Bronchial epithelial cell (primary cell): ENCODE results near the gene MACROD1. TPM values are rescaled to one million over a fixed set of nuclear protein-coding genes. Genes with fewer than 3 reads are reported as not detected.

Source experiments
- DNase-seq: peaks from one replicate; pipeline ENCODE4 v3.0.0-alpha.2; 2010; ENCODE audit warnings: low read depth
- FAIRE-seq: peaks from 2 replicates; lab custom pipeline; 2011; peaks lifted over from hg19 to GRCh38; lab: Jason Lieb, UNC
- H3K27me3 ChIP-seq: 2 replicates; pipeline ENCODE4 v1.5.1; 2011; ENCODE audit warnings: low read length; ENCODE audit not compliant: control insufficient read depth, insufficient read depth
- H3K36me3 ChIP-seq: 2 replicates; pipeline ENCODE4 v1.5.1; 2011; ENCODE audit warnings: low read length; ENCODE audit not compliant: control insufficient read depth, insufficient read depth
- H3K4me3 ChIP-seq: 2 replicates; pipeline ENCODE4 v1.5.1; 2011; ENCODE audit warnings: mild to moderate bottlenecking, low read depth, low read length, control low read depth
- total RNA-seq: library from RNA; depleted of rRNA; stranded (reverse); fragments of >200 nt; gene quantifications from 2 replicates; pipeline ENCODE4 v1.2.1, GENCODE V29; 2014
- TF ChIP-seq, protein P1 (sequence below): IDR thresholded peaks from 2 replicates; pipeline ENCODE4 v1.5.1; 2011; ENCODE audit warnings: mild to moderate bottlenecking, moderate library complexity, low read length, control low read depth, inconsistent platforms; ENCODE audit not compliant: insufficient read depth, severe bottlenecking

MACROD1 gene
- total RNA-seq, 1 donor from 2014 or later: 17.9 TPM

DNA sequence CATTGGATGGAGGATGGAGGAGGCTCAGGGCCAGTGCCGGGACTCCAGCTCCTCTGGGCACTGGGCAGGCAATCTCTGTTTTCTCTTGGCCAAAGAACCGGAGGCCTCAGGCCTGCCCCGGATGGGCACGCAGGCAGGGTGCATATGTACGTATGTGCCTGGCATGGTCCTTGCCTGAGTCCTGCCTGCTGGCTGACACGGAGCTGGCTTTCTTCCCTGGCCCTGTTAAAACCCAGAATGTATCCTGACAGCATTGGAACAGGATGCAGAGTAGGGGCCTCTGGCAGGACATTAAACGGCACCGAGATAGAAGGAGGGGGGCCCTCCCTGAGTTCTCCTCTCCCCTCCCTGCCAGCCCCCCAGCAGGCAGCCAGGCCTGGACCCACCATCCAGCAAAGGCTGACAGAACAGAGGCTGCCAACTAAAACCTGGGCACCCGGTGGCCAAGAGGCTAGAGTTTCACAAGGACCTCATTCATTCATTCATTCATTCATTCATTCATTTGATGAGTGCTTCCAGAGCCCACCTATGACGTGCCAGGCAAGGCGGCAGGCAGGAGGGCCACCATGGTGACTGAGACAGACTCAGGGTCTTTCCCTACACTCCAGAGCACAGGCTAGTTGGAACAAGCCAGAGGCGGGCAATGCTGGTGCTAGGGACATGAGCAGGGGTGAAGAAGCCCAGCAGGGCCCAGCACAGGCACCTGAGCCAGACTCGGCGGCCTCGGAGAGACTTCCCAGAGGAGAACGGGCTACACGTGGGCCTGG is 101.4 kb downstream of the MACROD1 start:
- Histone ChIP-seq H3K4me3 (no peak overlapping the region), H3K27me3 (peaks cover 4% of the 10 kb centered on the region), H3K36me3 (no peaks in the 10 kb centered on the region)
- no peak for FAIRE-seq
- TF ChIP-seq, protein P1, sequence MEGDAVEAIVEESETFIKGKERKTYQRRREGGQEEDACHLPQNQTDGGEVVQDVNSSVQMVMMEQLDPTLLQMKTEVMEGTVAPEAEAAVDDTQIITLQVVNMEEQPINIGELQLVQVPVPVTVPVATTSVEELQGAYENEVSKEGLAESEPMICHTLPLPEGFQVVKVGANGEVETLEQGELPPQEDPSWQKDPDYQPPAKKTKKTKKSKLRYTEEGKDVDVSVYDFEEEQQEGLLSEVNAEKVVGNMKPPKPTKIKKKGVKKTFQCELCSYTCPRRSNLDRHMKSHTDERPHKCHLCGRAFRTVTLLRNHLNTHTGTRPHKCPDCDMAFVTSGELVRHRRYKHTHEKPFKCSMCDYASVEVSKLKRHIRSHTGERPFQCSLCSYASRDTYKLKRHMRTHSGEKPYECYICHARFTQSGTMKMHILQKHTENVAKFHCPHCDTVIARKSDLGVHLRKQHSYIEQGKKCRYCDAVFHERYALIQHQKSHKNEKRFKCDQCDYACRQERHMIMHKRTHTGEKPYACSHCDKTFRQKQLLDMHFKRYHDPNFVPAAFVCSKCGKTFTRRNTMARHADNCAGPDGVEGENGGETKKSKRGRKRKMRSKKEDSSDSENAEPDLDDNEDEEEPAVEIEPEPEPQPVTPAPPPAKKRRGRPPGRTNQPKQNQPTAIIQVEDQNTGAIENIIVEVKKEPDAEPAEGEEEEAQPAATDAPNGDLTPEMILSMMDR: no peak
- peak; percentile 76 for DNase-seq

DNA sequence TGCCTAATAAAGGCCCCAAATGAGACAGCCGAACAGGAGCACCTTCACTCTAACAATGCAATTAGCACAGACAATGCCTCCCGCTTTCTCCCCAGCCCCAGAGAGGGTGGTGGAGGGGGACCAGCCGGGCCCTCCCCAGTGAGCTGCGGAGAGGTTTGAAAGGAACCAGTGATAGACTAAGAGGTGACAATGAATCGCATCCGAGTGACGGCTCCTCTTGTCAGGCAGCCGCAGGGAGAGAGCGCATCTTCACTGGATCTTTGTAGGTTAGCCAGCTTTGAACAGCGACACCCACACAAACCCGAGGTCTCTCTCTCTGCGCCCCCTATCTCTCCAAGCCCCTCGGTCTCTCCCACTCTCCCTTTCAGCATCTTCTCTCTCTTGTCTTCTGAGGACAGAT is 102.1 kb downstream of the MACROD1 start:
- FAIRE-seq (peak; percentile 80), DNase-seq (no peak)
- Histone ChIP-seq H3K36me3 (no peaks in the 10 kb centered on the region), H3K27me3 (peaks cover 2% of the 10 kb centered on the region), H3K4me3 (no peak overlapping the region)
- TF ChIP-seq, protein P1: no peak

DNA sequence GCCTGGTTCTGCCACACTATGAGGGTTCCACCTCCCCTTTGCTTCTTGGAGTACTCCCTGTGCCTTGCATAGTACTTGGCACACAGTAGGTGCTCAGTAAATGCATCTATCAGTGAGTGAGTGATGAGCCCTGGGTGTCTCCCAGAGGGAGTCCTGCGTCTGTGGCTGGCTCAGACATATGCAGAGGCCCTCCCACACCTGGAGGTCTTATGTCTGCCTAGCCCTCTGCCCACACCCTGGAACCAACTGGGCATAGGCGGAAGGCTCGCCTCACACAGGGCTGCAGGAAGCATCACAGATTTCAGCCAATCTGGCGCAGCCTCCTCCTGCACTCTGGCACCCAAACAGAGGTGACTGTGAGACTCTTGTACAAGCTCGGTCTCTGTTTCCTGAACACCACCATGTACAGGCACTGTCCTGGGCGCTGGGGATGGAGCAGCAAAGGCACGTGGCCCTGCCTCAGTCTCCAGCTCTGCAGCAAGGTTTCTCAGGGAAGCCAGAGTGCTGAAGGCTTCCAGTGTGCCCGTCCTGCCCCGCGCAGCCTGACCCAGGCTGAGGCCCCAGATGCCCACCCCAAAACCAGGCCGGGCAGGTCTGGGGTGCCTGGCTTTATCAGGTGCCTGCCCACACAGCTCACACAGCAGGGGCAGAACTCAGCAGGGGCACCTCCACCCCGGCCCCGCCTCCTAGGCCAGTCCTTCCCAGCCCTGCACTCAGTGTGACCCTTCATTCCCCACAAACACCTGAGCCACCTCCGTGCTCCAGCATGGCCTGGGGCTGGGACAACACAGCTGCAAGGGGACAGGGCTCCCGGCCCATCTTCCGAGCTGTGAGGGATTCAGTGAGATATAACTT is 103.5 kb downstream of the MACROD1 start:
- Histone ChIP-seq H3K36me3 (no peaks in the 10 kb centered on the region), H3K27me3 (peaks cover 2% of the 10 kb centered on the region), H3K4me3 (no peak overlapping the region)
- TF ChIP-seq, protein P1: no peak
- DNase-seq: no peak
- FAIRE-seq: no peak

DNA sequence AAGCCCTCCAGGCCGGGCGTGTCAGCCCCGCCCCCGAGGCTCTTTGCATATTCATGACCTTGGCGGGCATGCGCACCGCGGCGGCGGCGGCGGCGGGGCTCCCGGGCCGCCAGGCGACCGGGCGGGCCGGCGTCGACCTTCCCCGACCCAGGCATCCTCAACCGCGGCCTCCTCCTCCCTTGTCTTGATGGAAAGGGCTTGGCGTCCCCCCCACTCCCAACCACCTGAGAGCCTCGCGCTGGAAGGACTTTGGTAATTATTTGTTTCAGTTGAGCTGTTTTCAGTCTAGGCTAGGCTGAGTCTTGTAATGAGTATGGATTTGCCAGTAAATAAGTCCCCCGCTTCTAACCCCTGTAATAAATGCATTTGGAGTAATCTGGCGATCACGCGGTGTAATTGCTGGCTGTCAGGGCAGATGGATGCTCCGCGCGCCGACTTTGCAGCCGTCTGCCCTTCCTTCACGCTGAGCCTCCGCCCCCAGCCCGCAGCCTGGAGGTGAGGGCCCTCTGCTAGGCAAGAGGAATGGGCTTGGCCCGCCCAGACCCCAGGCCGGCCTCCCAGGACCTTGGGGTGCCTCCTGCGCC is 105.0 kb downstream of the MACROD1 start:
- TF ChIP-seq, protein P1: no peak
- no peak for DNase-seq
- Histone ChIP-seq H3K27me3 (peaks cover 2% of the 10 kb centered on the region), H3K36me3 (no peaks in the 10 kb centered on the region), H3K4me3 (peak overlapping the region; percentile 25)
- FAIRE-seq: no peak

DNA sequence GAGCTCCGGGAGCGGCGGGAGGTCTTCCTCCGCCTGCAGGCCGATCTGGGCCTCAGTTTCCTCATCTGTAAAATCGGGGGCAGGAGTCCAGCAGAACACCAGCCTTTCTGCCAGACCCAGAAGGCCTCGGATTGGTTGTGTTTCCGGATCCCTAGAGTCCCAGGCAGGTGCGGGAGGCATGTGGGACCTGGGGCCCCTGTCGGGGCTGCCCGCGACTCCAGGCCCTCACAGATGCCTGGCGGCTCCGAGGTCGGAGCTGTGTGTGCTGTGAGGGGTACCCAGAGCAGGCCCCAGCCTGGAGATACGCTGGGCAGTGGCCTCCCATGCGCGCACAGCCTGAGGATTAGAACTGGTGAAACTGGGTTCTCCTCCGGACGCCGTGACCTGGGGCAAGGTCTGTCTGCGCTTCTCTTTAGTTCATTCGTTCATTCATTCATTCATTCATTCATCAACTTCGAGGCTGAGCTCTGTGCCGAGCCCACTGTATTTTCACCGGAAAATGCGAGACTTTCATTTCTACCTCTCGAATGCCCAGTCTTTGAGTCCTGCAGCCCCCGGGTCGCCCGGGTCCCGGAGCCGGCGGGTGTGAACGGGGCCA is 105.6 kb downstream of the MACROD1 start:
- no peak overlapping the region for H3K4me3 ChIP-seq

More for the DNA sequence above, 105.6 kb downstream of the MACROD1 start:
- Histone ChIP-seq H3K27me3 (peaks cover 2% of the 10 kb centered on the region), H3K36me3 (no peaks in the 10 kb centered on the region)
- no peak for DNase-seq
- TF ChIP-seq, protein P1: no peak
- FAIRE-seq: no peak
